ENCODE results near the gene CUTA.
A peak's percentile ranks its signal among the peaks of the same experiment; 100 is the strongest.

Gene CUTA

DNA sequence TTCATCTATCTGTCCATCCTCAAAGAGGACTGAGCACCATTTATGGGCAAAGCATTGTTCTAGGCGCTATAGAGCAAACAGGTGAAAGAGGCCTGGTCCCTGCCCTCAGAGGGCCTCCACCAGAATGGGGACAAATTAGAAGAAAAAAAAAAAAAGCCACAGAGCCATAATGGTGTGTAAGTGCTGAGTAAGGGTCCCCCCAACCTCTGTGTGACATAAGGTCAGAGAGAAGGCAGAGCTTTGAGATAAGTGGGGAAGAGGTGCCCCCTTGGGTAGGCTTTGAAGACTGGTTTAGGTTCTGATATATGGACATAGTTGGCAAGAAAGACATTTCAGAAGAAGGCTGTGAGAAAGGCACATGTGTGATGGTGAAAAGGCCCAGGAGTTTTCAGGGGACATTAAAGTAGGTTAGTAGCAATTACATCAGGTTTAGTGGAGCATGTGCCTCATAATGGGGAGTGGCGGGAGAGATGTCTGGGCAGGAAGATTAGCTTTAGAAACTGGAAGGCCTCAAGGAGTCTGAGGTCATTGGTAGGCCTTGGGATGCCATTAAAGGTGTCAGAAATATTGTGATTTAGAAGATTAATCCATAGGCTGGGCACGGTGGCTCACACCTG, 21.2 kb upstream of the CUTA start:
- DNase-seq = no peak

DNA sequence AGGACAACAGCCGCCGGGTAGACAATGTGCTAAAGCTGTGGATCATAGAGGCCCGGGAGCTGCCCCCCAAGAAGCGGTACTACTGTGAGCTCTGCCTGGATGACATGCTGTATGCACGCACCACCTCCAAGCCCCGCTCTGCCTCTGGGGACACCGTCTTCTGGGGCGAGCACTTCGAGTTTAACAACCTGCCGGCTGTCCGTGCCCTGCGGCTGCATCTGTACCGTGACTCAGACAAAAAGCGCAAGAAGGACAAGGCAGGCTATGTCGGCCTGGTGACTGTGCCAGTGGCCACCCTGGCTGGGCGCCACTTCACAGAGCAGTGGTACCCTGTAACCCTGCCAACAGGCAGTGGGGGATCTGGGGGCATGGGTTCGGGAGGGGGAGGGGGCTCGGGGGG, 19.8 kb upstream of the CUTA start:
- DNase-seq = no peak

DNA sequence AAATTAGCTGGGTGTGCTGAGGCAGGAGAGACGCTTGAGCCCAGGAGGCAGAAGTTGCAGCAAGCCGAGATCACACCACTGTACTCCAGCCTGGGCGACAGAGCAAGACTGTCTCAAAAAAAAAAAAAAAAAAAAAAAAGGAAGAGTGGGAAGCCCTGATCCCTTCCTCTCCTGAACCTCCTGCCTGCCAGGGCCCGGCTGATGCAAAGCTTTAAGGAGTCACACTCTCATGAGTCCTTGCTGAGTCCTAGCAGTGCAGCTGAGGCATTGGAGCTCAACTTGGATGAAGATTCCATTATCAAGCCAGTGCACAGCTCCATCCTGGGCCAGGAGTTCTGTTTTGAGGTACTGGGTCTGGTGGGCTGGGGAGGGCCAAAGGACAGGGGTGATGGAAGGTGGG, 17.1 kb upstream of the CUTA start:
- no peak for DNase-seq

DNA sequence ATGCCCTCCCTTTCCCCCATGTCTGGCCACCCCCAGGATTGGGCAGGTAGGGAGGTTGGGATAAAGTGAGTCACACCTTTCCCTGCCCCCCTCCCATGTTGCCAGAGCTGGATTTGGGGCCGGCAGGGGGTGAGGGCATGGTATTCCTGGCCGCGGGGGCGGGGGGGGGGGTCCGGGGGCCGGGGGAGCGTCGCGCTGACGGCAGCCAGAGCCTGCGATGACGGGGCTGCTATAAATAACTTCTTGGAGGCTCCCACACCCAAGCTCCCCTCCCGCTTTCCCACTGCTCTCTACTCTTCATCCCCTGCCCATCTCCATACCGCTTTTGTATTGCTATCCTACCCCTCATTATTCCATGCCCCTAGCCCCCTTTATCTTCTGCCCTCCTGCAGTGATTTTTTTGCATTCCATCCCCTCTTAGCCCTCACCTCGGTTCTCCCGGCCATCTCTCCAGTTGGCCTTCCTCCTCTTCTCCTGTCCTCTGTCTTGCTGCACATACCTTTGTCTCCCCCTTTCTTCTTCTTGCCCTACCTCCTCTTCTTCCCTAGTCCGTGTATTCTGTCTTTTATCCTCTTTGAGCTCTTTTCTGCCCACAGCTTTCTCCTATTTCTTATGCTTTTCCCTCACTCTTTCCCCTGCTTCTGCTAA, 15.8 kb upstream of the CUTA start:
- DNase-seq = no peak

DNA sequence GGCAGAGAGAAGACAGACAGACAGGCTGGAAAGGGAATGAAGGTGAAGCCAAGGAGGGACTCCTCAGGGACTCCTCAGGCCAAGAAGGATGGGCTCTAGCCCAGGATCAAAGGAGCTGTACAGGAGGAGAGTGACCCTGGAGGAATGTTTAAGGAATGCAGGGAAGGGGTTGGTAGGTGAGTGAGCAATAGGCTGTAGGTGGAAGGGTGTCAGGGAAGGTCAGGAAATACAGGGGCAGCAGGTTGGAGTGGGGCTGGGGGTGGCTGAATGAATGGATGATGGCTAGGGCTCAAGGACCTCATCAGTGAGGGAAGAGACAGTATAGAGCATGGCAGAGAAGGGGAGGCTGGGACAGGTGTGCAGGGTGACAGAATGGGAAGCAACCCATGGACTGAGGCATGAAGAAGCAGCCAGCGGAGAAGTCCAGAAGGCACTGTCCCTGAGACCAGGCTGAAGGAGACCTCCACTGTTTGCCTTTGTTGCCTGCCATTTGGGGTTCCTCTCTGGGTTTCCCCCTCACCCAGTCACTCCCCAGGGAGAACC, 15.2 kb upstream of the CUTA start:
- no peak for DNase-seq

DNA sequence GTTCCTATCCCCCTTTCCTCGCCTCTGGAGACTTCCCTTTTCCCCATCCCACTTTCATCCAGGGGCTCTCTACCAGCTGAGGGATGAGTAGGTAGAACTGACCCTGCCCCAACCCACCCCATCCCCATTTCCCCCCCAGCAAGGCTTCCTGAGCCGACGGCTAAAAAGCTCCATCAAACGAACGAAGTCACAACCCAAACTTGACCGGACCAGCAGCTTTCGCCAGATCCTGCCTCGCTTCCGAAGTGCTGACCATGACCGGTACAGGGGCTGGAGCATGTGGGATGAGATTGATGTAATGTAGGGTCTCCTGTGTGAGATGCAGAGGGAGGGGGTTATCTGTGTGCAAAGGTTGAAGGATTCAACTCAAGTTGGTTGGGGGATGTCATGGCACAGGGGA, 14.6 kb upstream of the CUTA start:
- no peak for DNase-seq

DNA sequence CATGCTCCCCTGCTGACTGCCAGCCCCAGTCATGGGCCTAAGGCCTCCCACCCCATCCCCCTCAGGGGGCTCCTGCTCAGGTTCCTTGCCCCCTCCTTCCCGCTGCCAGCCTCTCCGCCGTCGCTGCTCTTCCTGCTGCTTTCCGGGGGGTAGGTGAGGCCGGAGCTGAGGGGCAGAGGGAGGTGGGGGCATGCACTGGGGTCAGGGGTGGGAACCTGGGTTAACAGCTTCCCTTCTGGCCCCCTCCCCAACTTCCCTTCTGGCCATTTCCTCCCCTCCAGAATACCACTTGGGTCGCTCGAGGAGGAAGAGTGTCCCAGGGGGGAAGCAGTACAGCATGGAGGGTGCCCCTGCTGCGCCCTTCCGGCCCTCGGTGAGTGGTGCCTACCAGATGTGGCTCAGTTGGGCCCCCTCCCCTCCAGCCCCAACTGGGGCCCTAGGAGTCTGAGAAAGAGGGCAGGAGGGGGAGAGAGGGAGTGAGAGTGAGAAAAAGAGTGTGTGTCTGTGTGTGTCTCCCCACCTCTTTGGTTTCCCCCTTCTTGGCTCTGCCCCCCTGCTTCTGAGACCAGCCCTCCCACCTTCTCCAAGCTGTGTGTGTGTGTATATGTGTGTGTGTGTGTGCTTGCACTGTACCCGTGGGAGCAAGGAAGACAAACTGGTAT, 14.1 kb upstream of the CUTA start:
- DNase-seq = no peak

DNA sequence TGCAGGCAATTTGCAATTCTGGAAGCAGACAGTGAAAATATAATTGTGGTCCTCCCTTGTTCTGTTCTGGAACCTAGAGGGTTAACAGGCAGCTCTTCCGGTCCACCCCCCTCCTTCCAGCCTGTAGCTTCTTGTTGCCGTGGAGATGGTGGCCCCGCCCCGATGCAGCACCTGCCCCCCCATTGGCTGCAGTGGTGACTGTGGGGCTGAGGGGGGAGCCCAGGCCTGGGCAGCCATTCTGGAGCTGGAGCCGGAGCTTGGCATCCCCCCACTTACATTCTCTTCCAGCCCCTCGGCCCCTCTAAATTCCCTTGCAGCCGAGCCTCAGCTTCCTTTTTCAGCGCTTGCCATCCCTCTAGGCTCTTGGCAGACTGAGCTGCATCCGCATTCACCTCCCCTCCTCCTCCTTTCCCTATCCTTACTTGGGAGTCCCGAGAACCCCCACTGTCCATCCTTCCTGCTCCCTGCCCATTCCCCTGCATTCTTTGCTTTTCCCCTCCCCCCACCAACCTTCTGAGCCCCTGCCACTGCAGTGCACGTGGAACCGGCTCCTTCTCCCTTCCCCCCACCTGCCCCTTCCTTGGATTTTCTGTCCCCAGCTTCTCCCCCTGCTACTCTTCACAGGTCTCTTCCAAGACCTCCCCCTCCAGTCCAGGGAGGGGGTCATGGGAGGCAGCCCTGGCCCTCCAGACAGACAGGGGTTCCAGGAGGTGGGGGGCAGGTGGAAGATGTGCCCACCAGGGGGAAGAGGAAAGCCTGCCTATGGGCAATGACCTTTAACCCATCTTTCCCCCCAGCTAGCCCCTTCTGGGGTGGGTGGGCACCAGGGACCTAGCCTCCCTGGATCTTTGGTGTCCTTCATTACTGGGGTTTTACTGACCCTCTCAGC, 13.3 kb upstream of the CUTA start:
- DNase-seq = peak; percentile 72

DNA sequence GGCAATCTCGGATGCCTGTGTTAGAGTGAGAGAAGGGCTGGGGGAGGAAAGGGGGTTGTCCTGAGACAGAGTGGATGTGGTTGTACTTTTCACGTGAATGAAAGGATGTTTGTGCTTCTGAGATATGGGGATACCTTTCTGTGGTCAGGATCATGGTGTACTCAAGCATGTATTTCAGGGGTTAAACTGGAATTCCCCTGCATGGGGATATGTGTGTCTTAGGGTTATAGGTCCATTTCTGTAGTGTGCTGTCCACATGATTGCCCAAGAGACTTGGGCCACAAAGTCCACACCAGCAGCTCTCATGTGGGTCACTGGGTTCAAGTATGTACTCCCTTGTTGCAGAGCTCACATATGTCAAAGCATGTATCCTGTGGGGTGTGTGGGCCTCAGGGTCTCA, 12.4 kb upstream of the CUTA start:
- no peak for DNase-seq

DNA sequence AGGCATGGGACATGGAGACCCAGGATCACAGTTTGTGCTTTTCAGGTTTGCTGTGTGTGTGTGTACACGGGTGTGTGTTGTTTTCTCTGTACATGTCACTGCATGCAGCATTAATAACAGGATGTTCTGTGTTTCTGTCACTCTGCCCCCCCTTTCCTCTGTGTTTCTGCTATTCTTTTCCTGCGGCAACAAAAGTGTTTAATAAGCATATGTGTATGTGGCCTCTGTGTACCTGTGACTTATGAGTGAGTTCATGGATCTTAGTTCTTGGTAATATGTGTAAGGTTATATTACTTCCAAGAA, 11.8 kb upstream of the CUTA start:
- DNase-seq = no peak

DNA sequence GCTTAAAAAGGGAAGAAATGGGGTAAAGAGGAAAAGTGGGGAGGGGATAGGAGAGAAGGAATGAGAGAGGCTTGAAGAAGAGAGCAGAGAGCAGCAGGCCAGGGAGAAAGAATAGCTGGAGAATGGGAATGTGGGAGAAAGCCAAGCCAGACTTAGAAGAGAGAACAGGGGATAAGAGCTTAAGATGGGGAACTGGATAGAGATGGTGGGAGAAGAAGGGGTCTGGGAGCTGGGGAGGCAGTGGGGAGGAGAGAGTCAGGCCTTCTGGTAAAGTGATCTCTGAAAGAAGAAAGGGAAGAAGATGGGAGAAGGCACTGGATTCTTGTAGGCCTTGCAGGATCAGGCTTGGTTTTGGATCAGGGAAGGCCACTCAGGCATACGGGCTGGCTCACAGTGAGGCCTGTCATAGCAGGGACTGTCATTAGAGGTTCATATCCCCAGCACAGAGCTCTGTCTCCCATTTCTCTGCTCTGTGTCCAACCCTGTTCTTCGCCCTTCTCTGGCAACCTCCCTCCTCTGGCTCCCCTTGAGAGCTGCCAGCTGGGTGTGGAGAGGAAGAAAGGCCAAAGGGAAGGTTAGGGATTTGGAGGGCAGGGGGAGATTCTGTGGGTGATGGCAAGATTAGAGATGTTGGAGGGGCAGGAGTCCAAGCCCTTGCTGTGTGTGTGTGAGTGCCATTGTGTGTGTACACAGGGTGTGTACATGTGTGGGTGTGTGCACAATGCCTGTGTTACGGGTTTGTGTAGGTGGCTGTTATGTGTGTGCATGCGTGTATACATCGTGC, 11.3 kb upstream of the CUTA start:
- DNase-seq = no peak

DNA sequence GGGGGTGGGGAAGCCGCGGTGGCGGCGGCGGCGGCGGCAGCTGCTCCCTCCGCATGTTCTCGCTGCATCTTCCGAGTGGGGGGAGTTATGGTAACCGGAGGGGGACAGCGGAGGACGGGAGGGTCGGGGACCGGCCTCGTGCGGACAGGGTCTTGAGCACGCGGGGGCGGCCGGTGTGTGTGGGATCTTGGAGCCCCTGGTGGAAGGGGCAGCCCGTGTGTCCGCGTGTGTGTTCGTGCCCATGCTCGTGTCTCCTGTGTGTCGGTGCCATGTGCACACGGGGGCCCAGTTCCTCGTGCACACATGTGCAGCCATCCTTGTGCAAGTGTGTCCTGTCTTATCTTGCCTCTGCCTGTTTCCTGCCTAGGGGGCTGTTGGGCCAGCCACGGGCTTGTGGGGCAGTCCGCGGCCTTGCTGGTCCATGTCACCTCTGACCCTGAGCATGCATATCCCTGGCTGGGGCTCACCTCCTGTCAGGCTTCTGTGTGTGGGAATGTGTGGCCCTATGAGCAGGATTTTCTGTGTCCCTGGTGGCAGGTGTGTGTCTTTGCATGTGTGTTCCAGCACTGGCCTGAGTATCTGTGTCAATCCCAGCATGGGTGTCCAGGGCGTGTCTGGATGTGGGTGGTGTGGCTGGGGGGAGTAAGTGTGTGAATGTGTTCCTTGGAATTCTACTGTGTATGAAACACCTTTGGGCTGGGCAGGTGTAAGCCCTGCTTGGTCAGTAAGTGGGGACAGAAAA, 10.5 kb upstream of the CUTA start:
- no peak for DNase-seq

DNA sequence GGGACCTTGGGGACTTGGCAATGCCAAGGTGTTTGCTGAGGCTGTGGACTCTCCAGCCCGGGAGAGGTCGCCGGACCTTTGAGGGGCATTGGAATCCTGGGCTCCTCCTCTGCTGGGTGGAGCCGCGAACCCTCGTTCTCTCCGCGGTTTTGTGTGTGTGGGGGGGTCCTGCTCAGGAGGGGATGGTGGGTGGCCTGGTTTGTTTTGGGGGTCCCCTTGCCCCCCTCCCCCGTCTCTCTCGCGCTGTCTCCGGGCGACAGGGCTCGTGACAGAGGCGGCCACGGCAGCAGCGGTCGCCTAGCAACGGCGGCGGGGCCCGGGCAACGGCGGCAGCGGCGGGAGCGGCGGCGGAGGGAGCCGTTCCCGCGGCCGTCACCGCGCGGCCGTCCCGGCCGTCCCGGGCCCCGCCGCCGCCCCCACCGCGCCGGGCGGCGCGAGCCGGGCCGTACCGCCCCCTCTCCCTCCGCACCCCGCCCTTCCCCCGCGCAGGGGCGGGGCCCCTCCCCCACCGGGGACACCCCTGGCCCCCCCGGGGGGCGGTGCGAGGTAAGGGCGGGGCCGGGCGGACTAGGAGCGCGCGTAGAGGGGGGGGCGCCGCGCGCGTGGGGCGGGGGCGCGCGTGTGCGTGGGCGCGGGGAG, 9.8 kb upstream of the CUTA start:
- DNase-seq = no peak

DNA sequence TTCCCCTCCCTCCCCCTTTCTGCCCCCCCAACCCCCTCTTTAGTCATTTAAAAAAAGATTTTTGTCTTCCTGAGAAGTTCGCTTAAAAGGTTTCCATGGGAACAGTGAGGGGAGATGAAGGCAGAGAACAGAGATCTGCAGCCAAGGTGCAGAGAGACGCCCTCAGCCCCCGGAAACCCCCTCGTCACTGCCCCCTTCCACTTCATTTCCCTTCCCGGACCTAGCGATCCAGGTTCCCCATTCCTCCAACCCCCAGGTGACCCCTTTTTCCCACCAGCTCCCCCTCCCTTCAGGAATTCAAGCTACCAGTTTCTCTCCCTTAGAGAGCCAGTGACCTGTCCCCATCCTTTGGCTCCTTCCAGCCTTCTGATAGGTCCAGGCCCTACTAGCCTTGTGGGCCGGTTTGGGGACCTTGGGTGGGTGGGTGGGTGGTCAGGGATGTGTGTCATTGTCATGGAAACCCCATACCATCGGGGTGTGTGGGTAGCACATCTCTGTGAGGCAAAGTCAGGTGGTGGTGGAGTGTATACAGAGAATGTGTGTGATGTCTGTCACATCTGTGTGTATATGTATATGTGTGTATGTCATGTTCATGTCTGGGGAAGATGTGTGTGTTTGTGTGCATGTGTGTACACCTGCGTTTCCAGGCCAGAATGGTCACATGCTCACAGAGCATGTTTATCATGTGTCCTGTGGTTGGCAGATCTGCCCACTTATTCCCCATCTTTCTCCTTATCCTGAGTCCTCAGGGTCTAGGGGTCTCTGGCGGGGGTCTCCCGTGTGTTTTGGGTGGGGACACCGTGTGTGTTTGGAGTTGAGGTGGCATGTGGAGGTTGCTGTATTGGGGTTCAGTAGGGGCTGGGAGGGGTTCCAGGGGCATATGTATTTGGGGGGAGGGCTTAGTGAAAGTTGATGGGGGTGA, 8.9 kb upstream of the CUTA start:
- DNase-seq = no peak

DNA sequence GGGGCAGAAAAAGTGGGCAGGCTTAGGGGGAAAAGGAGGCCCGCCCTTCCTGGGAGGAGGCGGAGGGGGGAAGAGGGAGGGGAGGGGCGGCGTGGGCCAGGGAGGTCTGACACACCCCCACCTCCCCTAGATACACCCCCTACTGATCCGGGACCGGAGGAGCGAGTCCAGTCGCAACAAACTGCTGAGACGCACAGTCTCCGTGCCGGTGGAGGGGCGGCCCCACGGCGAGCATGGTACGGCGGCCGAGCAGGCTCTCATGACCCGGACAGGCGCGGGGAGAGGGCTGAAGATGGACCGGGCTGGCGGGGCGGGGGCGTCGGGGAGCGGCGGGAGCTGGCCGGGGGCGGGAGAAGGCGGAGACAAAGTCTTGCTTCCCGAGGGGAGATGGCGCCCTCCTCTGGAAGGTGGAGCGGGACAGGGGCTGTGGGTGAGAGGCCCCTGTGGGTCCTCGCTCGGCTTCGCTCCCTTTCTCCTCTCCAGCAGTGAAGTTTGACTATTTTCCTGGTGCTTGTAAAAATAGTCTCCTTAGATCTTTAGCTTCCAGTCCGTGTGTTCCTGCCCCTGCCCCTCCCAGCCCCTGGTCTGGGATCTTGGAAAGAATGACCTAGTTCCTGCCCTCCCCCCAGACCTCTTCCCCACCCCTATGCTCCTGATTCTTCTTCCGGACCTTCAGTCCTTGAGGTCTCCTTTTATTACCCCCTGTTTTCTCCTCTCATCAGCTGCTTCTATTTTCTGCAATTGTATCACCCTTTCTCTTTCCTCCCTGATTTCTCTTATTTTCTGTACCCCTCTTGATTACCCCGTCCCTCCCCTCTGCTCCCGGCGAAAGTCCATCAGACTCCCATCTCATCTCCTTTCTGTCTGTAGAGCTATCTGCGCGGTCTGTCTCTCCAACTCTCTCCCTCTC, 8.0 kb upstream of the CUTA start:
- peak; percentile 73 for DNase-seq

DNA sequence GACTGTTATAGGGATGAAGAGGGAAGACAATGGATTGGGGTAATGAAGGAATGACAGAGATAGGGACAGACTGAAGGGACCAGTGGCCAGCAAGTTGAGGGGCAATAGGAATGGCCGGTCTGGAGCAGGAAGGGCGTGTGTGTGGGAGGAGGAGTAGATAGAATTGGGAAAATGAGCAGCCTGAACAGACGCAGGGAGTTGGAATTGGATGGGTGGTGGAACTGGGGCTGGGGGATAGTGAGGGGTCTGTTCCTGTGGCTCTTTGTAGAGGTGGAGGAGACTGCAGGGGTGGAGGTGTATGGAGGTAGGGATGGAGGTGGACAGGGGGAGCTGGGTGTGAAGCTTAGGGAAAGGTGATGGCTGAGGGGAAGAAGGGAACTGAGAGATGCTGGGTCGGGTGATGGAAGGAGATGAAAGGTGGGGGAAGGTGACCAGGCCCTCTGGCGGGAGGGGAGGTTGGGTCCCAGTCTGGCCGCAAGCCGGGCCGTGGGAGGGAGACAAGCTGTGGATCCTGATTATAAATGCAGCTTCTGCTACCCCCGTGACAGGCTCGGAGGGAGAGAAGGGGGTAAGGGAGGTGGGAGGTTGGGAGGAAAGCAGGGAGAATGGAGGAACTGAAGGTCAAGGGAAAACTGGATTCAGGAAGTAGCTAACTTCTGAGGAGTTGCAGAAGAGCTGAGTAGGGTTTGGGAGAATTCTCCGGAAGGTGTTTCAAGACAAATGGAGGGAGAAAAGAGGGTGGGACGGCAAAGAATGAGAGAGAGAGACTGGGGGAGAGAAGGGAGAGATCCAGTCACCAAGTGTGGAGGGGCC, 7.2 kb upstream of the CUTA start:
- no peak for DNase-seq

DNA sequence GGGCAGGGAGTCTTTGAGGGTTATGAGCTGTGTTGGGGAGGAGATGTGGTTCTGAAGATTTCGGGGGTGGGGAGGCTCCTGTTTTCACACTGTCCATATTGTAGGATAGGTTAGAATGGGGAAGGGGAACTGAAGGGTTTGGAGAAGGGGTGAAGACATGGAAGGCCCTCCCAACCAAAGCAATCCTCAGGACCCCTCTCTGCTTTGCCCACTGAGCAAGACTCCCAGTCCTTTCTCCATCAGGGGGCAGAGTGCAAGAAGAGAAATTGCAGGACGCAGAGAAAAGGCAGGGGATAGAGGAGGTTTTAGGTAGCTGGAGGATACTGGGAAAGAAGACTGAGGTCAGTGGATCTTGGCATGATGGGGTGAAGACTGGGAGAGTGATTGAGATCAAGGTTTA, 5.9 kb upstream of the CUTA start:
- DNase-seq = no peak

DNA sequence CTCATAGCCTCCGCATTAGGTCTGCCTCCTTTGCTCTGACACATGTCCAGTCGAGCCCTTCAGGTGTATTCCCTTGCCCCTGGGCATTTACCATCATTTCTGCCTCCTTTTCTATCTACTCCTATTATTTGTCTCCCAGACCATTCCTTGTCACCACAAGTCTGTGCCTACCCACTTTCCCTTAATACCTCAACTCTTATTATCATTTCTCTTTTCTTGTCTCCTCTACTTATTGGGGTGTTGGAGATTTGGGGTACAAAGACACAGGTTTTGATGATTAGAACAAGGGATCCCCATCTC, 3.4 kb upstream of the CUTA start:
- no peak for DNase-seq

Data from activated effector memory CD4-positive, alpha-beta T cell treated with Interleukin-2 at 50 U/mL for 16 hours (primary cell).